ENCODE results near the gene NHLH2.

NHLH2 gene

GRCh38 chr1:115854005-115854404 lies 13.1 kb upstream of the NHLH2 start:
- H3K36me3 Mint-ChIP-seq (ENCODE audit: low read depth), result no peaks in the 10 kb centered on the region
- no peak for DNase-seq
- no peaks in the 10 kb centered on the region for H3K4me1 Mint-ChIP-seq

GRCh38 chr1:115850937-115851336 lies 10.0 kb upstream of the NHLH2 start:
- Mint-ChIP-seq H3K27ac (no peak overlapping the region), H3K36me3 (ENCODE audit: low read depth) (no peaks in the 10 kb centered on the region), H3K4me3 (no peak overlapping the region), H3K9me3 (peaks cover 8% of the 10 kb centered on the region), H3K4me1 (no peaks in the 10 kb centered on the region), H3K27me3 (peaks cover 19% of the 10 kb centered on the region)
- DNase-seq (no peak), ATAC-seq (no peak)

More at GRCh38 chr1:115854005-115854404, 13.1 kb upstream of the NHLH2 start:
- peaks cover 8% of the 10 kb centered on the region for H3K9me3 Mint-ChIP-seq
- H3K27me3 Mint-ChIP-seq, result peaks cover 22% of the 10 kb centered on the region
- H3K27ac Mint-ChIP-seq, result no peak overlapping the region
- no peak for ATAC-seq
- H3K4me3 Mint-ChIP-seq, result no peak overlapping the region

DNA sequence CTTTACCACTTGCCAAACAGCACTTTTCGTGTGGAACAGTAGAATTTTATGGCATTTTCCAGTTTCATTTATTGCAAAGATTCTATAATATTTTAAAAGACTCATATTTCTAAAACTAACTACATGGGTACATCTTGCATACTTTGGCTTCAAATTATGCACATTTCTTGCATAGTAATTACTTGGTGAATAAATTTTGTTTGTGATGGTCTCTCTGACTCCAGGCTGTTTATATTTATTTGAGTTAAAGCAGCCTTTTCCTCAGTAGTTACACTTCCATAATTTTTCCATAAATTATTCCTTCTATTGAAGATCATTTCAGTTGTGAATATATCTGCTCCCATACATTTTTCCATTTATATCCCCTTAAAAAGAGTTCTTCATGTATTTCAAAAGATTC lies 6.9 kb upstream of the NHLH2 start:
- peaks cover 13% of the 10 kb centered on the region for H3K9me3 Mint-ChIP-seq
- H3K27ac Mint-ChIP-seq, result no peak overlapping the region
- H3K27me3 Mint-ChIP-seq, result peaks cover 34% of the 10 kb centered on the region
- H3K4me1 Mint-ChIP-seq, result no peaks in the 10 kb centered on the region
- H3K4me3 Mint-ChIP-seq, result no peak overlapping the region
- ATAC-seq, result no peak
- no peaks in the 10 kb centered on the region for H3K36me3 Mint-ChIP-seq (ENCODE audit: low read depth)
- no peak for DNase-seq

DNA sequence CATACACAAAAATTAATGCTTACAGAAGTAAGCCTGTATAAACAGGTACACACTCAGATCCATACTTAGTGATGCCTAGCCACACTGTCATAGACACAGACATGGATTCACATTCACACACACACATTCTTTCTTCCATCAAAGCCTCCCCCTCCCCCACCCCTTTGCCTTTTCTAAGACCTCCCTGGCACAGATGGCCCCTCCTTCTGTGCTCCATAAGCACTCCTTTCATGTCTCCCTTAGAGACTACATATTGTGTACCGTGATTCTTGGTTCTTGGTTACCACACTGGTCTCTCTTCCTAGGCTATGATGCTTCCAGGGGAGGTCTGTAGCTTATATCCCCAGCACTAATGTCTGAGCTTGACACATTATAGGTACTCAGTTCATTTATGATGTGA lies 2.0 kb upstream of the NHLH2 start:
- no peak for ATAC-seq
- Mint-ChIP-seq H3K4me3 (no peak overlapping the region), H3K4me1 (peaks cover 6% of the 10 kb centered on the region), H3K36me3 (ENCODE audit: low read depth) (no peaks in the 10 kb centered on the region), H3K27ac (no peak overlapping the region), H3K27me3 (peaks cover 53% of the 10 kb centered on the region), H3K9me3 (peaks cover 5% of the 10 kb centered on the region)
- DNase-seq, result no peak

- Mint-ChIP-seq H3K9me3 (no peaks in the 10 kb centered on the region), H3K27ac (no peak overlapping the region), H3K4me3 (no peak overlapping the region), H3K4me1 (peaks cover 6% of the 10 kb centered on the region), H3K27me3 (peaks cover 64% of the 10 kb centered on the region), H3K36me3 (ENCODE audit: low read depth) (no peaks in the 10 kb centered on the region)
- DNase-seq (no peak), ATAC-seq (no peak)
Observed at GRCh38 chr1:115839679-115840237, 1.2 kb downstream of the NHLH2 start.

DNA sequence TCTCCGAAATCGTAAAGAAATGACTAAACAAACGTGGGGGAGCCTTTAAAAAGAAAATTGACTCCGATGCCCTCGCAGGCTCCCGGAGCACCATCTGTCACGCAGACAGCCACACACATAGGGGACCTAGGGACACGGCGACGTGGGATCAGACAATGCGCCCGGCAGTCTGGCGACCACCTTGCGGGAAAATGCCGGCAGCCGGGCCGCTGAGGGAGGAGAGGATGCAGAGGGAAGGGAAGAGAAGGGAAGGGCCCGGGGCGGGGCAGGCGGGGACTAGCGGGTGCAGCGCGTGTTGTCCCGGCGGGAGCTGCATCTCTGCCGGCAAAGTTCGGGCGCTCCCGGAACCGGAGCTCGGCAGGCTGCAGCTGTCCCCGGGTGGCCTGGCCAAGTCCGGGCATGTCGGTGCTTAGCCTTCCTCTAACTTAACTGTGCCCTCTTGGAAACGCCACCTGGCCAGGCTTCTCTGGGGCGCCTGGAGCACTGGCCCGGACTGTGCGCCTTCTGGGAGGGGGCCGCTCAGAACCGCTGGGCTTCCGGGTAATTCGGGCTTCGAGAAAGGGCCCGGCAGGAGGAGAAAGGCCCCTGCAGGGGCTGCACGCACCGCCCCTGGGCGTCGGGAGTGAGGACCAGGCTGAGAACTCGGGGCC lies 1.8 kb downstream of the NHLH2 start:
- DNase-seq (no peak), ATAC-seq (no peak)
- no peak overlapping the region for H3K27ac Mint-ChIP-seq

DNA sequence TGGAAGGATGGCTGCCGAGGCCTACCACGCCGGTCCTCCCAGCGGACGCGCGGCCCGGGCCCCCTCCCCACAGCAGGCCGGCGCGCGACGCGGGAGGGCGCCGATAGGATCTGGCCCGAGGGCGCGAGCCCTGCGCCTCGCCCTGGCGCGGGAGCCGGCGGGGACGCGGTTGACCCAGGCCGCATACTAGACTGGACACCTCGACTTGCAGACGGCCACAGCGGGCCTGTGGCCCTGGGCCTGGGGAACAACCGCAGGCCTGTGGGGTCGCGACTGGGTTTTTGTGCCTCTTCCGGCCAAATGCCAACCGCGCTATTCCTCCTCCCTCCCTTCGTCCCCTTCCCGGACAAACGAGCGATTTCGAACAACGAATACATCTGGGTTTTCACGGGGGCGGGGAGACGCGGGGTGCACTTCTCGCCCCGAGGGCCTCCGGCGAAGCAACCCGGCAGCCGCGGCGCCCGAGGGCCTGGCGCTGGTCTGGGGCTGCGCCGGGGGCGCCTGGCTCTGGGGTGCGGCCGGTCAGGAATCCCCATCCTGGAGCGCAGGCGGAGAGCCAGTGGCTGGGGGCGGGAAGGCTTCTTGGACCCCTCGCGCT lies 2.4 kb downstream of the NHLH2 start:
- H3K27me3 Mint-ChIP-seq, result peaks cover 62% of the 10 kb centered on the region
- H3K4me3 Mint-ChIP-seq, result peak overlapping the region; percentile 57
- H3K27ac Mint-ChIP-seq, result no peak overlapping the region
- no peaks in the 10 kb centered on the region for H3K36me3 Mint-ChIP-seq (ENCODE audit: low read depth)
- peaks cover 6% of the 10 kb centered on the region for H3K4me1 Mint-ChIP-seq
- DNase-seq, result no peak
- no peaks in the 10 kb centered on the region for H3K9me3 Mint-ChIP-seq
- no peak for ATAC-seq

More for the DNA sequence above, 1.8 kb downstream of the NHLH2 start:
- Mint-ChIP-seq H3K4me3 (peak overlapping the region; percentile 57), H3K9me3 (no peaks in the 10 kb centered on the region), H3K36me3 (ENCODE audit: low read depth) (no peaks in the 10 kb centered on the region), H3K27me3 (peaks cover 62% of the 10 kb centered on the region), H3K4me1 (peaks cover 6% of the 10 kb centered on the region)

DNA sequence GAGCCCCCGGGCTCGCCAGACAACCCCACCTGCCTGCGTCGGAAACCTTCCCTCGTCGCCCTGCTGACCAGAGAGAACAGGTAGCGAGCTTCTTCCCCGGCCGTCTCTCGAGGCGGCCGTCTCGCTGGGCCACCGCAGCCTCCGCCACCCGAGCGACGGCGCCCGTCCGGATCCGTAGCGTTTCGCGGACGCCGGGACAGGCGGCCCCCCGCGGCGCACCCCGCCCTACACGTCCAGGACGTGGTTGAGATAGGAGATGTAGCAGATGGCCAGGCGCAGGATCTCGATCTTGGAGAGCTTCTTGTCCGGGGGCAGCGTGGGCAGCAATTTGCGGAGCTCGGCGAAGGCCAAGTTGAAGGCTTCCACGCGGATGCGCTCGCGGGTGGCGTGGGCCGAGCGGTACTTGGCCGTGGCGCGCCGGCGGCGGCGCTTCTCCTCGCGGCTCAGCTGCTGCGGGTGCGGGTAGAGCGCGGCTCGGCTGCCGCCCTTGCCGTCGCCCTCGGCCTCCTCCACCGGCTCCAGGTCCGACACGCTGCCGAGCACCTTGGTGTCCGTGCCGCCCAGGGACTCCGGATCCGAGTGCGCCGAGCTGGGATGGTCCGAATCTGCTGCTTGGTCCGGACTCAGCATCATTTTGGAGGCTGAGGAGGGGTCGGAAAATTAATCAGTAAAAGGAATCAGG lies 3.0 kb downstream of the NHLH2 start:
- Mint-ChIP-seq H3K9me3 (no peaks in the 10 kb centered on the region), H3K4me1 (peaks cover 6% of the 10 kb centered on the region), H3K36me3 (ENCODE audit: low read depth) (no peaks in the 10 kb centered on the region), H3K27me3 (peaks cover 58% of the 10 kb centered on the region), H3K4me3 (no peak overlapping the region), H3K27ac (no peak overlapping the region)
- ATAC-seq, result no peak
- no peak for DNase-seq

DNA sequence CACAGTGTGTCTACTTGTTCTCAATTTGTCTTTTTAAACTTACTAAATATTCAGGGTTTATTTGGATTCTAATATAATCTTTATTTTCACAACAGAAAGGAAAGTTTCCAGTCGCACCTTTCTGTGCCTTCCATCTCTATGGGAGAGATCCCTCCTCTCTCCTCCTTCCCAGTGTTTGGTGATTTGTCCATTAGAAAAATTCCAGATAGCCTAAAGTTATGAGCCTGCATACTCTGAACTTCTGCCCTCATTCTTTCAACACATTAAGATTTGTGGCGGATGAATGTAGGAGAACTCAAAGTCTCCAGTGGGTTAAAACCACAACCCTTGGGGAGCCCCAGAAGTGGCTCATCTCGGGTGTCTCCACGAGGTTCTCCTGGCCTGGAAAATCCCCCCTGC lies 3.6 kb downstream of the NHLH2 start:
- peaks cover 55% of the 10 kb centered on the region for H3K27me3 Mint-ChIP-seq
- ATAC-seq, result no peak
- no peaks in the 10 kb centered on the region for H3K36me3 Mint-ChIP-seq (ENCODE audit: low read depth)
- no peak for DNase-seq
- no peaks in the 10 kb centered on the region for H3K9me3 Mint-ChIP-seq
- H3K4me1 Mint-ChIP-seq, result peaks cover 6% of the 10 kb centered on the region
- no peak overlapping the region for H3K4me3 Mint-ChIP-seq
- no peak overlapping the region for H3K27ac Mint-ChIP-seq

DNA sequence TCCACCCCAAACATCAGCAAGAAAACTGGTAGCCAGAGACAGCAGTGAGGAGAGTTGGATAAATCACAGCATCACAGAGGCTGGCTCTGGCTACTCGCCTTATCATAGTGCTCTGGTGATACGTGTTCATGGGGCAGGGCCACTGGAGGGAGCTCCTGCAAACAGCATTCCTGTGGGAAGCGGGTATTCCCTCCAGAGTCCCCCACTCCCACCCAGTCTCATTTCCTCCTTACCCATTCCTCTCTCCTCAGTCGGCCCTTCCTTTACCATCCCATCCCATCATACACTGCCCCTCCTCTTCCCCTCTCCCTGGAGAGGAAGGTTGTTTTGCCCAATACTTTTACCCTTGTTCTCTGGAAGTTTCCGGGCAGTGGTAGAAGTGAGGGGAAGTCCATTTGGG lies 7.1 kb downstream of the NHLH2 start:
- peaks cover 2% of the 10 kb centered on the region for H3K4me1 Mint-ChIP-seq

GRCh38 chr1:115832651-115833050 lies 8.3 kb downstream of the NHLH2 start:
- no peak overlapping the region for H3K4me3 Mint-ChIP-seq

More for the DNA sequence above, 7.1 kb downstream of the NHLH2 start:
- DNase-seq (no peak), ATAC-seq (no peak)
- no peaks in the 10 kb centered on the region for H3K9me3 Mint-ChIP-seq
- no peaks in the 10 kb centered on the region for H3K36me3 Mint-ChIP-seq (ENCODE audit: low read depth)
- H3K27ac Mint-ChIP-seq, result no peak overlapping the region
- H3K27me3 Mint-ChIP-seq, result peaks cover 49% of the 10 kb centered on the region
- H3K4me3 Mint-ChIP-seq, result no peak overlapping the region

GRCh38 chr1:115830963-115831362 lies 10.0 kb downstream of the NHLH2 start:
- Mint-ChIP-seq H3K4me1 (peaks cover 8% of the 10 kb centered on the region), H3K27me3 (peaks cover 53% of the 10 kb centered on the region), H3K27ac (no peak overlapping the region), H3K4me3 (no peak overlapping the region), H3K36me3 (ENCODE audit: low read depth) (no peaks in the 10 kb centered on the region), H3K9me3 (no peaks in the 10 kb centered on the region)
- ATAC-seq (no peak), DNase-seq (no peak)

More at GRCh38 chr1:115832651-115833050, 8.3 kb downstream of the NHLH2 start:
- no peaks in the 10 kb centered on the region for H3K36me3 Mint-ChIP-seq (ENCODE audit: low read depth)
- peaks cover 55% of the 10 kb centered on the region for H3K27me3 Mint-ChIP-seq
- H3K9me3 Mint-ChIP-seq, result no peaks in the 10 kb centered on the region
- DNase-seq (no peak), ATAC-seq (no peak)
- H3K4me1 Mint-ChIP-seq, result peaks cover 8% of the 10 kb centered on the region
- no peak overlapping the region for H3K27ac Mint-ChIP-seq

DNA sequence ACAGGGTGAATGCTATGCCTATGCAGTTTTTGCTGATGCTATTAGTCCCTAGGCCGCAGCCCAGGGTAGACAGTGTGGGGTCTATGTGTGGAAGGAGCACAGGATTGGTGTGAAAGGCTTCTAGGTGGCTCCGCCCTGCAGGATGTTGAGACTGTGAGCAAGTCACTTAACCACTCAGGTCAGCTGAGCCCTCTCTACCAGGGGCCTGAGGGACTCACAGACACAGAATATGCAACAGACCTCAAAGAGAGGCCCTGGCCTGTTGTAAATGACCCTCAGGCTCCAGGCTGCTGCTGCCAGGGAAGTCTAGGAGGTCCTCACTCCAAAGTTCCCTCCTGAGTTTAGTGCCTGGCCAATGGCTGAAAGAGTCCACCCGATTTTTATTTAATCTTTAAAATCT lies 11.0 kb downstream of the NHLH2 start:
- H3K4me1 Mint-ChIP-seq, result peaks cover 8% of the 10 kb centered on the region
- H3K36me3 Mint-ChIP-seq (ENCODE audit: low read depth), result no peaks in the 10 kb centered on the region
- H3K9me3 Mint-ChIP-seq, result no peaks in the 10 kb centered on the region
- DNase-seq (no peak), ATAC-seq (no peak)
- no peak overlapping the region for H3K4me3 Mint-ChIP-seq
- H3K27me3 Mint-ChIP-seq, result peaks cover 53% of the 10 kb centered on the region
- no peak overlapping the region for H3K27ac Mint-ChIP-seq

- Mint-ChIP-seq H3K4me1 (peaks cover 8% of the 10 kb centered on the region), H3K27ac (no peak overlapping the region), H3K4me3 (peak overlapping the region; percentile 67), H3K36me3 (ENCODE audit: low read depth) (no peaks in the 10 kb centered on the region), H3K27me3 (peaks cover 56% of the 10 kb centered on the region), H3K9me3 (no peaks in the 10 kb centered on the region)
- DNase-seq (no peak), ATAC-seq (no peak)
Observed at GRCh38 chr1:115829023-115829674, 11.8 kb downstream of the NHLH2 start.
